Measurements from ENCODE around the gene PTPRA.

The PTPRA gene

DNA sequence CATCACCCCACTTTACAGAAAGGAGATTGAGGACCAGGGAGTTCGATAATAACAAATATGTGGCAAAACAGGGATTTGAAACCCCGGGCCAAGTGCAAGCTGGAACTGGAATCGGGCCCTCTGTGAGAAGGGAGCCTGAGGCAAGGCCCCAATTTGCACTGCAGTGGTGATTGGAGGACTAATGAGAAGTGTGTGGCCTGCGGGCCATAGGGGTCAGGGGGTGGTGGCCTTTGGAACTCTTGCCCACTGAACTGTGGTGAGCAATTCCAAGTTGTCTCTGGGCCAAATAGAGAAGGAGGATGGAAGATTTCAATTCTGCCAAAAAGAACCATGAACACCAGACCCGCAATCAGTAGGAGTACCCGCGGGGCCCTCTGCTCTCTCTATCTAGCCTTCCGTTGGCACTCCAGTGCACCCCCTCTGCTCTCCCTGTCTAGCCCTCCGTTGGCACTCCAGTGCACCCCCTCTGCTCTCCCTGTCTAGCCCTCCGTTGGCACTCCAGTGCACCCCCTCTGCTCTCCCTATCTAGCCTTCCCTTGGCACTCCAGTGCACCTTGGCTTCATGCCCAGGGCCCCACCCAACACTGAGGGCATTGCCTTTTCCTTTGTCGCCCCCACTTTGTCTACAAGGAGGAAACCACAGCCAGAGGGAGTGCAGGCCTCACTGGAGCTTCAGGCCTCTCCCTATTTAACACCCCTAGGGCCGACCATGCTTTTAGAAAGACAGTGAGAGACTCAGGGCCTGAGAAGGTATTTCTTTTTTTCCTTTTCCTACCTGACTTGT lies 6.0 kb upstream of the PTPRA start:
- Histone ChIP-seq H3K27me3 (ENCODE audit: control insufficient read depth, low read length) (peaks cover 14% of the 10 kb centered on the region), H3K79me2 (ENCODE audit: control insufficient read depth, low read length) (no peaks in the 10 kb centered on the region), H3K4me1 (ENCODE audit: control insufficient read depth, low read length) (peaks cover 3% of the 10 kb centered on the region), H3F3A (ENCODE audit: control insufficient read depth, insufficient read depth) (peaks cover 2% of the 10 kb centered on the region), H3K9me3 (ENCODE audit: control insufficient read depth, insufficient read depth, low read length) (no peaks in the 10 kb centered on the region), H3K27ac (ENCODE audit: low read depth, low read length) (no peak overlapping the region), H3K9me2 (replicated peaks; ENCODE audit: control insufficient read depth, low read length) (no peaks in the 10 kb centered on the region), H3K36me3 (ENCODE audit: control insufficient read depth, low read length) (no peaks in the 10 kb centered on the region), H3K4me3 (ENCODE audit: low read length) (no peak overlapping the region), H4K20me1 (ENCODE audit: control insufficient read depth, insufficient read depth, low read depth, low read length) (no peaks in the 10 kb centered on the region), H3K4me2 (ENCODE audit: low read length) (no peak overlapping the region)
- TF ChIP-seq, protein P1, sequence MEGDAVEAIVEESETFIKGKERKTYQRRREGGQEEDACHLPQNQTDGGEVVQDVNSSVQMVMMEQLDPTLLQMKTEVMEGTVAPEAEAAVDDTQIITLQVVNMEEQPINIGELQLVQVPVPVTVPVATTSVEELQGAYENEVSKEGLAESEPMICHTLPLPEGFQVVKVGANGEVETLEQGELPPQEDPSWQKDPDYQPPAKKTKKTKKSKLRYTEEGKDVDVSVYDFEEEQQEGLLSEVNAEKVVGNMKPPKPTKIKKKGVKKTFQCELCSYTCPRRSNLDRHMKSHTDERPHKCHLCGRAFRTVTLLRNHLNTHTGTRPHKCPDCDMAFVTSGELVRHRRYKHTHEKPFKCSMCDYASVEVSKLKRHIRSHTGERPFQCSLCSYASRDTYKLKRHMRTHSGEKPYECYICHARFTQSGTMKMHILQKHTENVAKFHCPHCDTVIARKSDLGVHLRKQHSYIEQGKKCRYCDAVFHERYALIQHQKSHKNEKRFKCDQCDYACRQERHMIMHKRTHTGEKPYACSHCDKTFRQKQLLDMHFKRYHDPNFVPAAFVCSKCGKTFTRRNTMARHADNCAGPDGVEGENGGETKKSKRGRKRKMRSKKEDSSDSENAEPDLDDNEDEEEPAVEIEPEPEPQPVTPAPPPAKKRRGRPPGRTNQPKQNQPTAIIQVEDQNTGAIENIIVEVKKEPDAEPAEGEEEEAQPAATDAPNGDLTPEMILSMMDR (IDR thresholded peaks at IDR 0.05; ENCODE audit: low read depth, low read length, poor library complexity, severe bottlenecking) = no peak
- TF ChIP-seq EZH2phosphoT487 (IDR thresholded peaks at IDR 0.05; ENCODE audit: borderline replicate concordance, low read length) = no peak

DNA sequence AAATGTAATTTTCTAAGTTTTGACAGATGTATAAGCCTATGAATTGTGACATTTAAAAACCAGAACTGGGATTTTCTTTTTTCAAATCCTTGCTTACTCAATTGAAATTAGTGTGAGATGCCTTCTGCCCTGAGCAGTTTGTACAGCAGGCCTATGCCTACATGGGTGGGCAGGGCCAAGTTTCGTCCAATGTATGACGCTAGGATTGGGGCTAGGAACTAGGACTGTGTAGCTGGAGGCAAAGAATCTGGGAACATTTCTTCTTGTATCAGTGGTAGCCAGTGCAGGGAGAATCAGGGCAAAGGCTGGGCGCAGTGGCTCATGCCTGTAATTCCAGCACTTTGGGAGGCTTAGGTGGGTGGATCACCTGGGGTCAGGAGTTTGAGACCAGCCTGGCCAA lies 3.9 kb upstream of the PTPRA start:
- Histone ChIP-seq H3F3A (ENCODE audit: control insufficient read depth, insufficient read depth) (peaks cover 2% of the 10 kb centered on the region), H4K20me1 (ENCODE audit: control insufficient read depth, insufficient read depth, low read depth, low read length) (no peaks in the 10 kb centered on the region), H3K36me3 (ENCODE audit: control insufficient read depth, low read length) (peaks cover 2% of the 10 kb centered on the region; the same call in 1 of the 2 replicates), H3K4me3 (ENCODE audit: low read length) (no peak overlapping the region), H3K27ac (ENCODE audit: low read depth, low read length) (no peak overlapping the region), H3K9me3 (ENCODE audit: control insufficient read depth, insufficient read depth, low read length) (no peaks in the 10 kb centered on the region), H3K79me2 (ENCODE audit: control insufficient read depth, low read length) (peaks cover 8% of the 10 kb centered on the region), H3K9me2 (replicated peaks; ENCODE audit: control insufficient read depth, low read length) (no peaks in the 10 kb centered on the region), H3K4me1 (ENCODE audit: control insufficient read depth, low read length) (peaks cover 12% of the 10 kb centered on the region), H3K4me2 (ENCODE audit: low read length) (no peak overlapping the region), H3K27me3 (ENCODE audit: control insufficient read depth, low read length) (peaks cover 17% of the 10 kb centered on the region)
- TF ChIP-seq, protein P1 (IDR thresholded peaks at IDR 0.05; ENCODE audit: low read depth, low read length, poor library complexity, severe bottlenecking) = no peak
- no peak for TF ChIP-seq EZH2phosphoT487 (IDR thresholded peaks at IDR 0.05; ENCODE audit: borderline replicate concordance, low read length)

DNA sequence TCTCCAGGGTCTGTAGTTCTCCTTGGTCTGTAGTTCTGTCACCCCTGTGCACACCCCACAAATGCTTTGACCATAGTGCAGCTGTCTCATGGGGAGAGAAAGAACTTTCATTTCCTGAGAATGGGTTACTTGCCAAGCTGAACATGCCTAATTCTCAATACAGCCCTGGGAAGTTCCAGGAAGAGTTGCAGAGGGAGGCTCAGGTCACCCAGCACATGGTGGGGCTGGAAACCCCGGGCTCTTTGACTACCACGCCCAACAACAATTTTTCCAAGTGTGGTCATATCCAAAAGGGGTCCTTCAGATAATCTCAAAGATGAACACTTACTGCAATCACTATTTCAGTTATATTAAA lies 2.2 kb upstream of the PTPRA start:
- no peak for TF ChIP-seq EZH2phosphoT487 (IDR thresholded peaks at IDR 0.05; ENCODE audit: borderline replicate concordance, low read length)
- TF ChIP-seq, protein P1 (IDR thresholded peaks at IDR 0.05; ENCODE audit: low read depth, low read length, poor library complexity, severe bottlenecking) = no peak
- Histone ChIP-seq H3F3A (ENCODE audit: control insufficient read depth, insufficient read depth) (peaks cover 2% of the 10 kb centered on the region), H3K4me1 (ENCODE audit: control insufficient read depth, low read length) (peaks cover 27% of the 10 kb centered on the region), H3K79me2 (ENCODE audit: control insufficient read depth, low read length) (peaks cover 25% of the 10 kb centered on the region), H3K9me2 (replicated peaks; ENCODE audit: control insufficient read depth, low read length) (no peaks in the 10 kb centered on the region), H3K4me2 (ENCODE audit: low read length) (no peak overlapping the region), H4K20me1 (ENCODE audit: control insufficient read depth, insufficient read depth, low read depth, low read length) (peaks cover 7% of the 10 kb centered on the region; the same call in 1 of the 2 replicates), H3K27ac (ENCODE audit: low read depth, low read length) (no peak overlapping the region), H3K27me3 (ENCODE audit: control insufficient read depth, low read length) (peaks cover 17% of the 10 kb centered on the region), H3K4me3 (ENCODE audit: low read length) (no peak overlapping the region), H3K36me3 (ENCODE audit: control insufficient read depth, low read length) (peaks cover 15% of the 10 kb centered on the region), H3K9me3 (ENCODE audit: control insufficient read depth, insufficient read depth, low read length) (no peaks in the 10 kb centered on the region)
